GM12875 (cell line): ENCODE measurements around the gene UGT1A4.

Source experiments
- H3K4me3 ChIP-seq: one replicate; pipeline ENCODE4 v1.5.1; 2011; ENCODE audit warnings: low read depth, low read length, control low read depth
- TF ChIP-seq, protein P1 (sequence below): IDR thresholded peaks from 2 replicates; pipeline ENCODE4 v1.5.1; 2011; ENCODE audit warnings: low read depth, mild to moderate bottlenecking, control low read depth, inconsistent platforms, low read length, moderate library complexity, borderline replicate concordance; ENCODE audit not compliant: insufficient read depth

The UGT1A4 gene

GRCh38 chr2:233821709-233822100 is 103.2 kb downstream of the UGT1A4 start:
- TF ChIP-seq, protein P1, sequence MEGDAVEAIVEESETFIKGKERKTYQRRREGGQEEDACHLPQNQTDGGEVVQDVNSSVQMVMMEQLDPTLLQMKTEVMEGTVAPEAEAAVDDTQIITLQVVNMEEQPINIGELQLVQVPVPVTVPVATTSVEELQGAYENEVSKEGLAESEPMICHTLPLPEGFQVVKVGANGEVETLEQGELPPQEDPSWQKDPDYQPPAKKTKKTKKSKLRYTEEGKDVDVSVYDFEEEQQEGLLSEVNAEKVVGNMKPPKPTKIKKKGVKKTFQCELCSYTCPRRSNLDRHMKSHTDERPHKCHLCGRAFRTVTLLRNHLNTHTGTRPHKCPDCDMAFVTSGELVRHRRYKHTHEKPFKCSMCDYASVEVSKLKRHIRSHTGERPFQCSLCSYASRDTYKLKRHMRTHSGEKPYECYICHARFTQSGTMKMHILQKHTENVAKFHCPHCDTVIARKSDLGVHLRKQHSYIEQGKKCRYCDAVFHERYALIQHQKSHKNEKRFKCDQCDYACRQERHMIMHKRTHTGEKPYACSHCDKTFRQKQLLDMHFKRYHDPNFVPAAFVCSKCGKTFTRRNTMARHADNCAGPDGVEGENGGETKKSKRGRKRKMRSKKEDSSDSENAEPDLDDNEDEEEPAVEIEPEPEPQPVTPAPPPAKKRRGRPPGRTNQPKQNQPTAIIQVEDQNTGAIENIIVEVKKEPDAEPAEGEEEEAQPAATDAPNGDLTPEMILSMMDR = no peak

GRCh38 chr2:233822101-233822771 is 103.7 kb downstream of the UGT1A4 start:
- H3K4me3 ChIP-seq = no peak overlapping the region
- TF ChIP-seq, protein P1 = no peak

More at GRCh38 chr2:233821709-233822100, 103.2 kb downstream of the UGT1A4 start:
- H3K4me3 ChIP-seq = no peak overlapping the region
